Upper lobe of left lung (tissue), 6 donors: ENCODE results near the gene AMIGO2. TPM values are rescaled to one million over a fixed set of nuclear protein-coding genes. Genes with fewer than 3 reads are reported as not detected.

Experiments used
- ATAC-seq, 2 donors: fragments of 200-7000 bp; cut with Tn5 transposase; one replicate each; pipeline ENCODE4 v1.9.1; 2022; ENCODE audit warnings: mild to moderate bottlenecking in 2 of 2, moderate library complexity in 2 of 2; ENCODE audit not compliant: low FRiP score in 2 of 2
- DNase-seq, 2 donors: peaks; one replicate each; pipeline ENCODE4 v3.0.0-alpha.2; 2019 to 2020
- H3K27ac ChIP-seq, 4 donors: fragments of 200-600 bp; sonication (generic); one replicate each; pipeline ENCODE4 v1.5.1; 2016 to 2019
- H3K27me3 ChIP-seq, 4 donors: fragments of 200-600 bp; sonication (generic); one replicate each; pipeline ENCODE4 v1.5.1; 2017 to 2019
- H3K36me3 ChIP-seq, 4 donors: fragments of 200-600 bp; sonication (generic); one replicate each; pipeline ENCODE4 v1.5.1; 2016 to 2019
- H3K4me1 ChIP-seq, 4 donors: fragments of 200-600 bp; sonication (generic); one replicate each; pipeline ENCODE4 v1.5.1; 2018 to 2019
- H3K4me3 ChIP-seq, 4 donors: fragments of 200-600 bp; sonication (generic); one replicate each; pipeline ENCODE4 v1.5.1; 2017 to 2019; ENCODE audit warnings: mild to moderate bottlenecking in 2 of 4, moderate library complexity in 1 of 4
- H3K9me3 ChIP-seq, 4 donors: fragments of 200-600 bp; sonication (generic); one replicate each; pipeline ENCODE4 v1.5.1; 2018 to 2019
- EP300 ChIP-seq, 4 donors: sonication (generic); formaldehyde crosslinking; IDR thresholded peaks; one replicate each; pipeline ENCODE4 v1.5.1; 2017; ENCODE audit warnings: antibody characterized with exemption in 4 of 4, control low read depth in 2 of 4
- POLR2A ChIP-seq, 4 donors: fragments of 450-650 bp; IDR thresholded peaks; one replicate each; pipeline ENCODE4 v1.5.1; 2016 to 2017; ENCODE audit warnings: antibody characterized with exemption in 4 of 4, mild to moderate bottlenecking in 2 of 4
- POLR2AphosphoS5 ChIP-seq, 2 donors: sonication (generic); formaldehyde crosslinking; IDR thresholded peaks; one replicate each; pipeline ENCODE4 v1.5.1; 2017; ENCODE audit warnings: antibody characterized with exemption in 2 of 2
- WGBS, 2 donors: methylation state at CpG; one replicate each; pipeline ENCODE4 v1.1.5; 2017 to 2018; 5-methylcytosine and 5-hydroxymethylcytosine counted together
- total RNA-seq, 6 donors: library from RNA; depleted of rRNA in 4 of 6; stranded (reverse); fragments of >200 nt in 4 of 6; gene quantifications; one replicate each; pipeline versions ENCODE4 v1.1.0 to v1.2.1, GENCODE V29; 2016 to 2021
- TF ChIP-seq, protein P1 (sequence below), 6 experiments: fragments of 450-650 bp in 4 of 6; fragments of 200-600 bp in 2 of 6; sonication (generic) in 2 of 6; IDR thresholded peaks; one replicate each; pipeline ENCODE4 v1.5.1; 2016 to 2019; ENCODE audit warnings: antibody characterized with exemption in 6 of 6
- donor health status: DM: no; HTN: no; CAD: no; lungs with moderate emphysema.
- donor health status: DM: no; HTN: yes; CAD: no; lungs with severe emphysema.

The AMIGO2 gene
- total RNA-seq, 6 donors from 2014 or later = 16.8 to 27.0 (median 22.2) TPM

DNA sequence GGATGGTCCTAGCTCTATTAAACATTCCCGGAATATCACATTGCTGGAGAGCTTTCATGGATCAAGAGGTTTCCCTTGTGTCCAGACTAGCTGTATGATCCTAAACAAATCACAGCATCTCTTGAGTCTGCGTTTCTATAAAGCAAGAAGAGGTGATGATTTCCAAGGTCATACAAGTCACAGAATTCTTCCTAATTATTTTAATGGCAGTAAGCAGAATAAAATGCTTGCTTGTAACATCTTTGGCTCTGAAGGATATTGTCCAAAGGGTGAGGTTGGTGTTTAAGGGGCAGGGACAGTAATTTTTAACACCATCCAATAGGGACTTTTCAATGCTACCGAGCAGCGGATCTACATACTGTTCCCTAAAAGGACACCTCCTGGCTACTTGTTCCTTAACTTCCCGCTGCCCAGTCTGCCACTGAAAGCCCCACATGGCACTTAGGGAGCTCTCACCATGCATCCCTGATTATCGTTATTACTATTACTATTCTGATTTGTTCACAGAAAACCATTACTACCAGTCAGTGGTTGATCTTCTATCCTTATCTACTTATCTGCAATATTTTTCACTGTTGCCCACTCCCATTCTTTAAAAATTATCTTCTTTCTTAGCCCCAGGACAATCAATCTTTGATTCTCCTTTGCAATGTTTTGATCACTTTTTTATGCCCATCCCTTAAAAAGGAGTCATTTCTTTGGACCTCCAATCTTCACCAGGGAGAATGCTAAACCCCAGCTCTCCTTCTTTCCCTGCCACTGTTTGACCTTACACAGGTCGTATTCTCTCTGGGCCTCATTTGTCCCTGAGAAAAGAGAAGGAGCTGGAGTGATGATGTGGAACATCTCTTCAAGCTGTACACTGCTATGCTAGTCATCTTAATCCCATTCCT, 4.3 kb downstream of the AMIGO2 start:
- ATAC-seq (no peak), DNase-seq (no peak)
- WGBS, 2 donors = 89 to 90% methylated on average over 7 of the region's 7 CpGs
- no peak overlapping the region for H3K4me3 ChIP-seq
- no peaks in the 10 kb centered on the region for H3K9me3 ChIP-seq
- TF ChIP-seq, protein P1, sequence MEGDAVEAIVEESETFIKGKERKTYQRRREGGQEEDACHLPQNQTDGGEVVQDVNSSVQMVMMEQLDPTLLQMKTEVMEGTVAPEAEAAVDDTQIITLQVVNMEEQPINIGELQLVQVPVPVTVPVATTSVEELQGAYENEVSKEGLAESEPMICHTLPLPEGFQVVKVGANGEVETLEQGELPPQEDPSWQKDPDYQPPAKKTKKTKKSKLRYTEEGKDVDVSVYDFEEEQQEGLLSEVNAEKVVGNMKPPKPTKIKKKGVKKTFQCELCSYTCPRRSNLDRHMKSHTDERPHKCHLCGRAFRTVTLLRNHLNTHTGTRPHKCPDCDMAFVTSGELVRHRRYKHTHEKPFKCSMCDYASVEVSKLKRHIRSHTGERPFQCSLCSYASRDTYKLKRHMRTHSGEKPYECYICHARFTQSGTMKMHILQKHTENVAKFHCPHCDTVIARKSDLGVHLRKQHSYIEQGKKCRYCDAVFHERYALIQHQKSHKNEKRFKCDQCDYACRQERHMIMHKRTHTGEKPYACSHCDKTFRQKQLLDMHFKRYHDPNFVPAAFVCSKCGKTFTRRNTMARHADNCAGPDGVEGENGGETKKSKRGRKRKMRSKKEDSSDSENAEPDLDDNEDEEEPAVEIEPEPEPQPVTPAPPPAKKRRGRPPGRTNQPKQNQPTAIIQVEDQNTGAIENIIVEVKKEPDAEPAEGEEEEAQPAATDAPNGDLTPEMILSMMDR (IDR thresholded peaks at IDR 0.05) = no peak
- TF ChIP-seq POLR2A (IDR thresholded peaks at IDR 0.05) = no peak
- no peak for TF ChIP-seq POLR2AphosphoS5 (IDR thresholded peaks at IDR 0.05)
- no peak for TF ChIP-seq EP300 (IDR thresholded peaks at IDR 0.05)
- H3K4me1 ChIP-seq = peaks cover 6 to 18% (median 15%) of the 10 kb centered on the region in 4 donors
- H3K27me3 ChIP-seq = no peaks in the 10 kb centered on the region
- H3K27ac ChIP-seq = no peak overlapping the region
- H3K36me3 ChIP-seq = no peaks in the 10 kb centered on the region

DNA sequence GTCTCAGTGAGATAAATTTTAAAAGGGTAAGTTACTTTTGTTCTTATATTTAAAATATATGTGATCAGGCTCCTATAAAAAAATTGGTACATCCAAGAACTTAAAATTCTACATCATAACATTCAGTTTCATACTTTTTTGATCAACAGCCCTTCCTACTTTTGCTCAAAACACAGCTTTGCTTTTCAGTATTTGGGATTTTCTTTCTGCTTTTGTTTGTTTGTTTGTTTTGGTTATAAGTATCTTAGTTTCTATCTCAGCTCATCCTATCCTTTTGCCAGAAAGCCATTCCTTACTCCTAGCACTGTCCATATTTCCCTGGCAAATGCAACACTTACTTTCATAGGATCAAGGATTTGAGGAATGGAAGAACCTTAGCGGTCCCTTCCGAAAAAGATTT, 5.0 kb downstream of the AMIGO2 start:
- H3K27ac ChIP-seq = no peak overlapping the region
- no peaks in the 10 kb centered on the region for H3K36me3 ChIP-seq
- H3K4me1 ChIP-seq = peaks cover 6 to 18% (median 15%) of the 10 kb centered on the region in 4 donors
- no peaks in the 10 kb centered on the region for H3K9me3 ChIP-seq
- H3K4me3 ChIP-seq = no peak overlapping the region
- no peaks in the 10 kb centered on the region for H3K27me3 ChIP-seq
- DNase-seq = no peak
- no peak for TF ChIP-seq EP300 (IDR thresholded peaks at IDR 0.05)
- TF ChIP-seq, protein P1 (IDR thresholded peaks at IDR 0.05) = no peak
- TF ChIP-seq POLR2A (IDR thresholded peaks at IDR 0.05) = no peak
- TF ChIP-seq POLR2AphosphoS5 (IDR thresholded peaks at IDR 0.05) = no peak
- ATAC-seq = no peak
- 89 to 100% methylated on average over 2 of the region's 2 CpGs for WGBS, 2 donors

DNA sequence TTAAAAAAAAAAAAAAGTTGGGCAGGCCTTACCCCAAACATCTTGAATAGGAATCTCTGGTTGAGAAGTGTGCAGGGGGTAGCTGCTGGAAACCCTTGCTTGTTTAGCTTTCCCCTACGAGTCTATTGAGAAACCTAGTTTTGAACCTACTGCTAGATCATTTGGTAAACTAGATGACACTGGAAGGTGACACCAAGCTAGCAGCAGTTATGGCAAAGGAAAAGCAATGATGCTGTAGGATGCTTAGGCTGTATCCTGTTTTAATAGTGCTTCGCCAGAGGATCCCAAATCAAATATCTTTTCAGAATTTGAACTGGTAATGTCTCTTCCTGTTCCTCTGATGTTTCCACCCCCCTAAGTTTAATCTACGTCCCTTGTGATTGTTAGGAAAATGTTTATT, 5.8 kb downstream of the AMIGO2 start:
- 71 to 76% methylated on average over 3 of the region's 3 CpGs for WGBS, 2 donors

GRCh38 chr12:47071241-47071852, 8.4 kb downstream of the AMIGO2 start:
- Histone ChIP-seq H3K4me1 (no peaks in the 10 kb centered on the region), H3K36me3 (no peaks in the 10 kb centered on the region), H3K4me3 (no peak overlapping the region), H3K27ac (no peak overlapping the region), H3K9me3 (no peaks in the 10 kb centered on the region), H3K27me3 (no peaks in the 10 kb centered on the region)
- TF ChIP-seq, protein P1 (IDR thresholded peaks at IDR 0.05) = peak in 3 of 6 experiments; percentile 19 to 43 (median 24)
- no peak for TF ChIP-seq POLR2AphosphoS5 (IDR thresholded peaks at IDR 0.05)
- DNase-seq = no peak
- 58 to 61% methylated on average over 5 of the region's 5 CpGs for WGBS, 2 donors
- ATAC-seq = no peak

More for the DNA sequence above, 5.8 kb downstream of the AMIGO2 start:
- no peak for ATAC-seq
- H3K27me3 ChIP-seq = no peaks in the 10 kb centered on the region
- no peak overlapping the region for H3K4me3 ChIP-seq
- no peak for DNase-seq
- no peak overlapping the region for H3K27ac ChIP-seq
- peaks cover 6 to 18% (median 15%) of the 10 kb centered on the region in 4 donors for H3K4me1 ChIP-seq
- H3K9me3 ChIP-seq = no peaks in the 10 kb centered on the region
- TF ChIP-seq POLR2A (IDR thresholded peaks at IDR 0.05) (no peak), POLR2AphosphoS5 (IDR thresholded peaks at IDR 0.05) (no peak), EP300 (IDR thresholded peaks at IDR 0.05) (no peak)
- TF ChIP-seq, protein P1 (IDR thresholded peaks at IDR 0.05) = no peak
- H3K36me3 ChIP-seq = no peaks in the 10 kb centered on the region
